ENCODE measurements around the gene DCHS1. TPM values are rescaled to one million over a fixed set of nuclear protein-coding genes. Genes with fewer than 3 reads are reported as not detected.

Gene DCHS1
- total and polyA plus RNA-seq, 4 donors = 0.68 to 8.9 (median 5.8) TPM

GRCh38 chr11:6652182-6652581 lies 3.4 kb downstream of the DCHS1 start:
- H3K4me1 ChIP-seq (ENCODE audit: control insufficient read depth in 4 of 4, insufficient read depth in 4 of 4, low read length in 3 of 4) = peaks cover 0 to 10% (median 3%) of the 10 kb centered on the region in 4 donors
- H3K27ac ChIP-seq (ENCODE audit: low read depth in 1 of 2, low read length in 2 of 2) = no peak overlapping the region
- 72% methylated on average over 3 of the region's 3 CpGs for WGBS

More at GRCh38 chr11:6652182-6652581, 3.4 kb downstream of the DCHS1 start:
- Histone ChIP-seq H3K36me3 (ENCODE audit: control insufficient read depth in 4 of 4, insufficient read depth in 3 of 4, low read depth in 1 of 4, low read length in 3 of 4) (no peaks in the 10 kb centered on the region), H3K27me3 (ENCODE audit: control insufficient read depth in 4 of 4, insufficient read depth in 4 of 4, low read length in 3 of 4) (no peaks in the 10 kb centered on the region), H3K4me3 (ENCODE audit: low read depth in 1 of 3, low read length in 3 of 3) (no peak overlapping the region), H3K9me3 (ENCODE audit: control insufficient read depth in 4 of 4, low read length in 3 of 4) (no peaks in the 10 kb centered on the region), H3K9ac (ENCODE audit: low read depth in 1 of 2, low read length in 2 of 2) (no peak overlapping the region)
- no peak for TF ChIP-seq GABPA (IDR thresholded peaks at IDR 0.05 in 1 of 2, conservative IDR thresholded peaks at IDR 0.05 in 1 of 2)
- TF ChIP-seq ZBTB33 (IDR thresholded peaks at IDR 0.05) = no peak
- no peak for TF ChIP-seq CTCF (IDR thresholded peaks at IDR 0.05; ENCODE audit: low read depth, low read length, missing input control)
- no peak for TF ChIP-seq REST (IDR thresholded peaks at IDR 0.05)
- no peak for TF ChIP-seq FOXA2 (IDR thresholded peaks at IDR 0.05)
- no peak for TF ChIP-seq TAF1 (conservative IDR thresholded peaks at IDR 0.05)
- TF ChIP-seq ATF3 (IDR thresholded peaks at IDR 0.05) = no peak
- no peak for TF ChIP-seq FOXA1 (IDR thresholded peaks at IDR 0.05)
- no peak for TF ChIP-seq HNF4G (IDR thresholded peaks at IDR 0.05)
- no peak for TF ChIP-seq EGR1 (IDR thresholded peaks at IDR 0.05; ENCODE audit: low read depth in 2 of 2)
- no peak for TF ChIP-seq RXRA (IDR thresholded peaks at IDR 0.05)
- DNase-seq (ENCODE audit: low spot score) = no peak
